H1 (cell line): ENCODE results near the gene ENAH. TPM values are rescaled to one million over a fixed set of nuclear protein-coding genes. Genes with fewer than 3 reads are reported as not detected.

Source experiments
- CTCF ChIA-PET: fragments of 300-600 bp; sonication (Branson Sonifier 250); formaldehyde crosslinking; loops from one replicate; lab custom pipeline; 2021; ENCODE audit not compliant: partially characterized antibody; lab: Charles Lee
- POLR2A ChIA-PET: fragments of 300-600 bp; sonication (Branson Sonifier 250); formaldehyde crosslinking; loops from one replicate; lab custom pipeline; 2021; ENCODE audit warnings: inconsistent platforms; ENCODE audit not compliant: partially characterized antibody; lab: Charles Lee
- DNase-seq, 2 experiments: peaks; one replicate each; pipeline versions ENCODE4 v3.0.0 to v3.0.0-alpha.2; 2010 to 2022; ENCODE audit warnings: low spot score in 2 of 2, low read depth in 1 of 2, mixed read lengths in 1 of 2
- FAIRE-seq: peaks from 2 replicates; lab custom pipeline; 2011; peaks lifted over from hg19 to GRCh38; lab: Jason Lieb, UNC
- H2AFZ ChIP-seq: 2 replicates; pipeline ENCODE4 v1.8.1; 2012; ENCODE audit warnings: low read length, inconsistent platforms
- H2AK5ac ChIP-seq: 2 replicates; pipeline ENCODE4 v1.6.1; 2013; ENCODE audit warnings: low read depth, low read length
- H2BK120ac ChIP-seq: replicated peaks from 2 replicates; pipeline ENCODE3; 2013; ENCODE audit warnings: low read depth, low read length, inconsistent platforms
- H2BK12ac ChIP-seq: 2 replicates; pipeline ENCODE4 v1.6.1; 2013; ENCODE audit warnings: low read depth, low read length
- H2BK15ac ChIP-seq: 2 replicates; pipeline ENCODE4 v1.6.1; 2013; ENCODE audit warnings: low read length
- H2BK20ac ChIP-seq: 2 replicates; pipeline ENCODE4 v1.6.1; 2013; ENCODE audit warnings: low read length
- H2BK5ac ChIP-seq: 2 replicates; pipeline ENCODE4 v1.6.1; 2013; ENCODE audit warnings: low read depth, low read length
- H3K14ac ChIP-seq: 2 replicates; pipeline ENCODE4 v1.6.1; 2013; ENCODE audit warnings: inconsistent platforms; ENCODE audit not compliant: insufficient read length
- H3K18ac ChIP-seq: 2 replicates; pipeline ENCODE4 v1.6.1; 2013; ENCODE audit warnings: low read length; ENCODE audit errors: extremely low read depth
- H3K23ac ChIP-seq: 2 replicates; pipeline ENCODE4 v1.6.1; 2013; ENCODE audit warnings: inconsistent platforms; ENCODE audit not compliant: insufficient read length
- H3K23me2 ChIP-seq: 2 replicates; pipeline ENCODE4 v1.6.1; 2013; ENCODE audit warnings: low read depth, low read length
- H3K27ac ChIP-seq: 2 replicates; pipeline ENCODE4 v1.6.1; 2011; ENCODE audit warnings: low read depth, low read length, inconsistent platforms
- H3K27me3 ChIP-seq, 4 experiments: replicated peaks in 1 of 4; 1 replicate in 1 of 4; 2 replicates in 3 of 4; pipeline versions ENCODE4 v1.6.1 to v1.8.1; 2011 to 2013; ENCODE audit warnings: low read length in 3 of 4, mild to moderate bottlenecking in 3 of 4, inconsistent platforms in 2 of 4, mixed read lengths in 2 of 4, moderate library complexity in 1 of 4; ENCODE audit not compliant: control insufficient read depth in 3 of 4, insufficient read depth in 3 of 4; ENCODE audit errors: extremely low read depth in 1 of 4
- H3K36me3 ChIP-seq, 4 experiments: 2 replicates each; pipeline versions ENCODE4 v1.6.1 to v1.8.1; 2011 to 2013; ENCODE audit warnings: mild to moderate bottlenecking in 4 of 4, low read length in 3 of 4, moderate library complexity in 2 of 4, control low read depth in 1 of 4, inconsistent platforms in 1 of 4; ENCODE audit not compliant: insufficient read depth in 4 of 4, control insufficient read depth in 2 of 4
- H3K4ac ChIP-seq: replicated peaks from 2 replicates; pipeline ENCODE3; 2013; ENCODE audit warnings: low read length, low read depth, mixed read lengths, inconsistent platforms; ENCODE audit not compliant: insufficient read length
- H3K4me1 ChIP-seq, 4 experiments: replicated peaks in 1 of 4; 1 replicate in 1 of 4; 2 replicates in 3 of 4; pipeline versions ENCODE4 v1.6.1 to v1.8.1; 2011 to 2013; ENCODE audit warnings: low read length in 3 of 4, inconsistent platforms in 2 of 4, mixed read lengths in 1 of 4; ENCODE audit not compliant: insufficient read depth in 4 of 4, control insufficient read depth in 3 of 4
- H3K4me2 ChIP-seq, 2 experiments: 2 replicates each; pipeline versions ENCODE4 v1.6.1 to v1.8.1; 2011 to 2013; ENCODE audit warnings: low read depth in 2 of 2, low read length in 2 of 2, control low read depth in 1 of 2, inconsistent platforms in 1 of 2, mild to moderate bottlenecking in 1 of 2; ENCODE audit not compliant: insufficient read depth in 1 of 2
- H3K4me3 ChIP-seq, 4 experiments: fragments of 200-600, 300-600 bp in 1 of 4; sonication (generic), shearing (Covaris generic), sonication (Bioruptor Twin) in 1 of 4; 2 replicates each; pipeline versions ENCODE4 v1.5.1 to v1.8.1; 2011 to 2016; ENCODE audit warnings: low read length in 4 of 4, low read depth in 3 of 4, control low read depth in 2 of 4, inconsistent platforms in 2 of 4, mild to moderate bottlenecking in 2 of 4, mixed read lengths in 1 of 4, moderate library complexity in 1 of 4; ENCODE audit not compliant: insufficient read depth in 2 of 4; ENCODE audit errors: extremely low read depth in 1 of 4
- H3K56ac ChIP-seq: replicated peaks from 2 replicates; pipeline ENCODE3; 2013; ENCODE audit warnings: low read depth, mild to moderate bottlenecking, mixed read lengths, low read length, inconsistent platforms; ENCODE audit not compliant: insufficient read length
- H3K79me1 ChIP-seq: 2 replicates; pipeline ENCODE4 v1.6.1; 2013; ENCODE audit warnings: low read depth, low read length, control low read depth
- H3K79me2 ChIP-seq, 2 experiments: 2 replicates each; pipeline versions ENCODE4 v1.6.1 to v1.8.1; 2012 to 2013; ENCODE audit warnings: low read length in 2 of 2, mild to moderate bottlenecking in 2 of 2, inconsistent platforms in 1 of 2; ENCODE audit not compliant: insufficient read depth in 2 of 2, control insufficient read depth in 1 of 2
- H3K9ac ChIP-seq, 4 experiments: replicated peaks in 1 of 4; 1 replicate in 1 of 4; 2 replicates in 3 of 4; pipeline versions ENCODE4 v1.6.1 to v1.8.1; 2011 to 2013; ENCODE audit warnings: low read depth in 3 of 4, low read length in 3 of 4, control low read depth in 2 of 4, mild to moderate bottlenecking in 2 of 4, moderate library complexity in 2 of 4, inconsistent platforms in 1 of 4; ENCODE audit errors: extremely low read depth in 1 of 4
- H3K9me3 ChIP-seq, 2 experiments: 2 replicates each; pipeline versions ENCODE4 v1.6.1 to v1.8.1; 2012 to 2013; ENCODE audit warnings: mild to moderate bottlenecking in 2 of 2, moderate library complexity in 2 of 2, control low read depth in 1 of 2, inconsistent platforms in 1 of 2, low read depth in 1 of 2, low read length in 1 of 2, mixed read lengths in 1 of 2; ENCODE audit not compliant: insufficient read depth in 2 of 2
- H4K20me1 ChIP-seq, 2 experiments: replicated peaks in 1 of 2; 2 replicates each; pipeline versions ENCODE3 to v1.8.1; 2011 to 2013; ENCODE audit warnings: inconsistent platforms in 2 of 2, low read length in 2 of 2, mild to moderate bottlenecking in 1 of 2; ENCODE audit not compliant: insufficient read depth in 2 of 2, control insufficient read depth in 1 of 2
- H4K5ac ChIP-seq: 2 replicates; pipeline ENCODE4 v1.6.1; 2013; ENCODE audit warnings: low read length, low read depth, mixed read lengths, inconsistent platforms; ENCODE audit not compliant: insufficient read length
- H4K8ac ChIP-seq: 2 replicates; pipeline ENCODE4 v1.8.0; 2013; ENCODE audit warnings: mild to moderate bottlenecking, moderate library complexity, low read length, inconsistent platforms; ENCODE audit not compliant: insufficient read depth; ENCODE audit errors: extremely low read depth
- H4K91ac ChIP-seq: replicated peaks from 2 replicates; pipeline ENCODE3; 2013; ENCODE audit warnings: low read length, mixed read lengths, inconsistent platforms; ENCODE audit not compliant: insufficient read length
- BCL11A ChIP-seq, 2 experiments: IDR thresholded peaks; one replicate each; pipeline ENCODE4 v1.6.1; 2011; ENCODE audit warnings: low read depth in 2 of 2, low read length in 2 of 2, mild to moderate bottlenecking in 2 of 2
- CEBPB ChIP-seq: IDR thresholded peaks from 2 replicates; pipeline ENCODE4 v1.6.1; 2012; ENCODE audit warnings: low read depth, low read length
- PHF8 ChIP-seq: fragments of 200-600 bp; sonication (generic); conservative IDR thresholded peaks from 2 replicates; pipeline ENCODE4 v1.7.1; 2012; ENCODE audit warnings: low read depth, mild to moderate bottlenecking, inconsistent platforms, low read length, moderate library complexity
- TAF7 ChIP-seq: optimal IDR thresholded peaks from 2 replicates; pipeline ENCODE3; 2011; ENCODE audit warnings: low read depth, mild to moderate bottlenecking, inconsistent platforms, low read length, moderate library complexity, borderline replicate concordance
- WGBS, 2 experiments: shearing (Covaris generic) in 1 of 2; methylation state at CpG; one replicate each; pipeline versions ENCODE4 v1.1.6 to v1.1.7; 2013 to 2015; ENCODE audit warnings: low lambda C conversion rate in 2 of 2, mixed read lengths in 2 of 2, inconsistent platforms in 1 of 2, low coverage in 1 of 2, missing lambda C conversion rate in 1 of 2; ENCODE audit not compliant: insufficient replicate concordance in 2 of 2, insufficient coverage in 1 of 2, insufficient read length in 1 of 2; ENCODE audit errors: extremely low coverage in 1 of 2, missing lambda C conversion rate in 1 of 2; 5-methylcytosine and 5-hydroxymethylcytosine counted together
- polyA plus RNA-seq, 7 experiments: library from polyadenylated mRNA; depleted of rRNA in 3 of 7; stranded (reverse) in 5 of 7; unstranded in 2 of 7; fragments of >200 nt in 5 of 7; fragments of 200-250 nt in 2 of 7; gene quantifications; 1 replicate in 5 of 7; 2 replicates in 1 of 7; 4 replicates in 1 of 7; pipeline versions ENCODE4 v1.2.1 to v1.2.3, GENCODE V29; 2011 to 2013; ENCODE audit warnings: missing spikeins in 2 of 7, mixed read lengths in 2 of 7
- total RNA-seq: library from RNA; stranded (reverse); fragmentation: NEBNext Ultra II Directional; extraction: Animal tissue kit (Norgen Biotek cat#: 25700); gene quantifications from 2 replicates; pipeline ENCODE4 v1.2.1, GENCODE V29; 2021

ENAH gene
- total and polyA plus RNA-seq, 2 of the 8 experiments (the other 6 are each of a cell fraction or from before 2014, with no cell fraction given), result 39.1 to 335 TPM

DNA sequence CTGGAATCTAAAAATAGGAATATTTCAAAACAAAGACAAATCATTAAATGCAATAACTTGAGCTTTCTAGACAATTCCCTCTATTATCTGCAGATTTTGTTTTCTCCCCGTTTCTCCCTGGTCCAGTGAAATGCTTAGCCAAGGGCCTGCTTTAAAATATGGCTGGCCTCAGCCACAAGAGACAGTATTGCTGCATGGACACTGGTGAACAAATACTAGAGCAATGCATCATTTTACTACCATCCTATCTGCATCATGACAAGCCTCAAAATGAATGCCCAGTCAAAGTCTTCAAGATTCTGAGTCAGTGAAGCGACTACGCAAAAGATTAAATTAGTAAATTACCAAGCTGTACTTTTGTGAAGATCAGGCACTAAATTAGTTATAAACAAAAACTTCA, 80.5 kb downstream of the ENAH start:
- Histone ChIP-seq H2AFZ (no peak overlapping the region), H2BK20ac (no peak overlapping the region), H4K8ac (no peak overlapping the region), H2BK15ac (no peak overlapping the region), H2BK5ac (no peak overlapping the region), H2BK120ac (no peak overlapping the region), H4K5ac (no peak overlapping the region), H3K27me3 (no peaks in the 10 kb centered on the region), H3K4me2 (no peak overlapping the region), H3K9me3 (no peaks in the 10 kb centered on the region), H3K79me1 (peaks cover 13% of the 10 kb centered on the region), H3K23ac (no peak overlapping the region), H2AK5ac (no peak overlapping the region), H3K27ac (no peak overlapping the region), H3K14ac (no peak overlapping the region), H2BK12ac (no peak overlapping the region), H3K9ac (no peak overlapping the region), H3K23me2 (no peaks in the 10 kb centered on the region), H3K4ac (no peak overlapping the region), H3K4me3 (no peak overlapping the region), H4K20me1 (peaks cover 17 to 19% of the 10 kb centered on the region in 2 experiments), H4K91ac (no peak overlapping the region), H3K36me3 (peaks cover 0 to under 1% (median 0%) of the 10 kb centered on the region in 4 experiments; a peak in 1 of 8 replicates), H3K56ac (no peak overlapping the region), H3K79me2 (peaks cover 19 to 98% of the 10 kb centered on the region in 2 experiments), H3K18ac (no peak overlapping the region), H3K4me1 (peaks cover 0 to 10% (median 3%) of the 10 kb centered on the region in 4 experiments; a peak in 5 of 7 replicates)
- POLR2A ChIA-PET, result no interaction called here
- TF ChIP-seq TAF7 (no peak), CEBPB (no peak), BCL11A (IDR thresholded peaks at IDR 0.05; ENCODE audit: low read depth in 2 of 2, low read length in 2 of 2) (no peak), PHF8 (no peak)
- WGBS, 2 experiments, result 94% methylated on average over 3 of the region's 3 CpGs; no CpG with 5 or more reads in 1 of the 2 experiments
- no peak for FAIRE-seq
- DNase-seq, result no peak
- CTCF ChIA-PET, result interaction anchor here (0.6 to 0.9 kb wide), 3 partner anchors 10 to 180 kb away, joined by 3 read pairs; no protein-coding TSS in a partner anchor
